Activated effector memory CD4-positive, alpha-beta T cell treated with anti-CD3 and anti-CD28 coated beads, Interleukin-2, amount 50 U/mL, for 16 hours (primary cell): ENCODE results near the gene RPL13A.

ENCODE experiments used
- DNase-seq: peaks from one replicate; pipeline ENCODE4 v3.0.0-alpha.2; 2020

RPL13A gene

DNA sequence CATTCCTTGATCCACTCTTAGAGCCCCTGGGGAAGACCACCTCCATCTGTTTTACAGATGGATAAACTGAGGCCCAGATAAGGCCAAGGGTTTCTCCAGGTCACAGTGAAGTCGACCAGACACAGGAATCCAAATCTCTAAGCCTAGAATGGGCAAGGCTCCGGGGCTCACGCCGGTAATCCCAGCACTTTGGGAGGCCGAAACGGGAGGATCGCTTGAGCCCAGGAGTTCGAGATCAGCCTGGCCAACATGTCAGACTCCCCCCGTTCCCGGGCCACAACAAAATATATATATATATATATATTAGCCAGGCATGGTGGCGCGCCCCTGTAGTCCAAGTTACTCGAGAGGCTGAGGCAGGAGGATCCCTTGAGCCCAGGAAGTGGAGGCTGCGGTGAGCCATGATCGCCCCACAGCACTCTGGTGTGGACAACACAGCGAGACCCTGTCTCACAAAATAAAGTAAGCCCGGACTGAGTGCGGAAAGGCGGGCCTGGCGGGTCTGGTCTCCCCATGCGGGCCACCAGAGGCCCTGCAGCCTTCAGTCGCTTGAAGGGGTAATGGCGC is 615 bp upstream of the RPL13A start:
- no peak for DNase-seq

DNA sequence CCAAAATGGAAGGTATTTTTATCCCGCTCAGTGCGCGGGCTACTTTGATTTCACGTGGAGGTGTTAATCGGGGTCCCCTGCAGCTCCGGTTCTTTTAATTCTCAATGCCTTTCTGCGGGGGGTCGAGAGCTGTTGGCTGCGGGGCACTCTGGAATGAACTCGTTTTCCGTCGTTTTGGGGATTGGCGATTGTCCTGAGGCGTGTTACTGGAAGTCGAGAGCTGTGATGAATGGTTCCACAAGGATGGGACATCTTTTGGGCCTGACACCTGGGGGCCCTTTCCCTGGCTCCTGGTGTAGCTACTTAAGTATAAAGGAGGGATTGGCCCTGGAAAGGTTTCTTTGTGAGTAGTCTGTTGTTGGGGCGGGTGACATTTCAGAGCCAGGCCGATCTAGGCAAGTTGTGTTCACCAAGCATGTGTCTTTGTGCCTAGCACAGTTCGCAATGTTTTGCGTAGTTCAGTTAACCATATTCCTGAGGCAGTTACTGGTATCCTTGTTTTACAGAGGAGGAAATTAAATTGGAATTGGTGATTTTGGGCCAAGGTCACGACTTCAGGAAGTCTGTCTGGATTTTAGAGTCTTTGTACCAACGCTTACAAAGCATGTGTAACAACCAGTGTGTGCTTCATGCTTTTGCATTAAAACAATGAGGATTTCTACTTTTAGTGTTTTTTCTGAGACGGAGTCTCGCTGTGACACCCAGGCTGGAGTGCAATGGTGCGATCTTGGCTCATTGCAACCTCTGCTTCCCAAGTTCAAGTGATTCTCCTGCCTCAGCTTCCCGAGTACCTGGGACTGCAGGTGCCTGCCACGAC is 846 bp downstream of the RPL13A start:
- DNase-seq: no peak

DNA sequence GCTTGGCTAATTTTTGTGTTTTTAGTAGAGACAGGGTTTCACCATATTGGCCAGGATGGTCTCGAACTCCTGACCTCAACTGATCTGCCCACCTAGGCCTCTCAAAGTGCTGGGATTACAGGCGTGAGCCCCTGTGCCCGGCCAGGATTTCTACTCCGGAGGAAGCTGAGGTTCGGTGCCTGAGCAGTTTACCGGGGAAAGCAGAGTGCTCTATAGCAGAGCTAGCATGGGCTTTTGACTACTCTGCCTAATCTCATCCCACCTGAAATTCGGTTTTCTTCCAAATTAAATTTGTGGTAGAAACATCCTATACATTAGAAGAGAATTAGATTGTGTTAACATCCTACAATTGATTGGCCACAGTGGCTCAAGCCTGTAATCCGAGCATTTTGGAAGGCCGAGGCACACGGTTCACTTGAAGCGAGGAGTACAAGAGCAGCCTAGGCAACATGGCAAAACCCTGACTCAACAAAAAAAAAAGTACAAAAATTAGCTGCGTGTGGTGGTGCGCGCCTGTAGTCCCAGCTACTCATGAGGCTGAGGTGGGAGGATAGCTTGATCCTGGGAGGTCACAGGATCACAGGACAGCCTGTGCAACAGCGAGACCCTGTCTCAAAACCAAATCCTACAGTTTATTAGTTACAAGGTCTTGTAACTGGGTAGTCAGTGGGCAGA is 1.6 kb downstream of the RPL13A start:
- DNase-seq: no peak

DNA sequence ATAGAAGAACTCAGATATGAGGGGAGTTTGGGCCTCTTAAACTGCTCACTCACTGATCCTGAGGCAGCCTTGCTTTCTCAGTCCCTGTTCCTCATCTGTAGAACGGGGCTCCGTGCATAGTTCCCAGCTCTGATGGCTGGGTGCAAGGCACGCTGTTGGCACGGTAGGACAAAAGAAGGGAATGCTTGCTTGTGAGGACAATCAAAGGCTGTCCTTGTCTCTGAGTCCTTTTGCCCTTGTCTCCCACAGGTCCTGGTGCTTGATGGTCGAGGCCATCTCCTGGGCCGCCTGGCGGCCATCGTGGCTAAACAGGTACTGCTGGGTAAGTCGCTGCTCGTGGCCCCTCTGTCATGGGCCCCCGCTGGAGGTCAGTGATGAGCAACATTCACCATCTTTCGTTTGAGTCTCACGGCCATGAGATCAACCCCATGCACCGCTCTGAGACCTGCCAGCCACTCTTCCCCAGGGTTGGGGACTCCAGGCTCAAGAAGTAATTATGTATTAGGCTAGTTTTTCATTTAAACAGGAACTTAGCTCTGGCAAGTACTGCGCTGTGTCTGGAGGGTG is 2.3 kb downstream of the RPL13A start:
- peak; percentile 82 for DNase-seq

DNA sequence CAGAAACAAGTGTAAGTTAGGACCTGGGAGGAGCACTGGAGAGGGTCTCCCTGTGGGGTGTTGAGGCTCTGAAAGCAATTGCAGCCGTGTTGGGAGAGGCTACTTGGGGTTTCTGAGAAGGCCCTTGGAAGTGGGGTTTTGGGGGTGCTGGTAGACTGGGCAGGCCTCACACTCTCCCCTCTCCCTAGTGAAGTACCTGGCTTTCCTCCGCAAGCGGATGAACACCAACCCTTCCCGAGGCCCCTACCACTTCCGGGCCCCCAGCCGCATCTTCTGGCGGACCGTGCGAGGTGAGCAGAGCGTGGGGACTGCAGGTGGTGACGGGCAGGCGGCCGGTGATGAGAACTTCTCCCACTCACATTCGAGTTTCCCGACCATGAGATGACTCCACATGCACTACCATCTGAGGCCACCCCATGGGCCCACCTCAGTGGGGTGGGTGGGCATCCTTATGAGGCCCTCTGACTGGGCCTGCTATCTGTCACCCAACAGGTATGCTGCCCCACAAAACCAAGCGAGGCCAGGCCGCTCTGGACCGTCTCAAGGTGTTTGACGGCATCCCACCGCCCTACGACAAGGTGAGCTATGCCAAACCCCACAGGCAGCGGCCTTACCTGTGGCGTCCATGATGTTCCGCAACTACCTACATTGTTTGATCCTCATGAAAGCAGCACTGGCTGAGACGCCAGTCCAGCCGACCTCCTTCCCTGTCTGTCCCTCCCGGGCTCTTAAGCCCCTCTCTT is 3.0 kb downstream of the RPL13A start:
- DNase-seq: no peak

DNA sequence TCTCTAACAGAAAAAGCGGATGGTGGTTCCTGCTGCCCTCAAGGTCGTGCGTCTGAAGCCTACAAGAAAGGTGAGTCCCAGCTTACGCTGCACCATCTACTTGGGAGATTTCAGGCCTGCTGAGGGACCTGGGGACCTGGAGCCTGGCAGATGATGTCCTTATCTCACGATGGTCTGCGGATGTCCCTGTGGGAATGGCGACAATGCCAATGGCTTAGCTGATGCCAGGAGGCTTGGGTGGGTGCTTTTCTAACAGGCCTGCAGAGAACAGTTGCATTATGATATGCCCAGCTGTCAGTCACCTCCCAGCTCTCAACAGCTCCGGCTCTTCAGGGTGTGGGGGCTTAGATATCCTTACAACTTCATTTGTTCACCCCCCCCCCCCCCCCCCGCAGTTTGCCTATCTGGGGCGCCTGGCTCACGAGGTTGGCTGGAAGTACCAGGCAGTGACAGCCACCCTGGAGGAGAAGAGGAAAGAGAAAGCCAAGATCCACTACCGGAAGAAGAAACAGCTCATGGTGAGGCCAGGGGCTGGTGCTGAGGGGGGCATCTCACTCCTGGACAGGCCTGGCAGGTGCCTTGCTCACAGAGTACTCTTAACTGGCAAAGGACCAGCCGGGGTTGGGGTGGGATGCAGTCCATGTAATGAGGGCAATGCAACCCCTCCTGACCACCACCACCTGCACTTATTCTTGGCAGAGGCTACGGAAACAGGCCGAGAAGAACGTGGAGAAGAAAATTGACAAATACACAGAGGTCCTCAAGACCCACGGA is 3.8 kb downstream of the RPL13A start:
- DNase-seq: no peak

DNA sequence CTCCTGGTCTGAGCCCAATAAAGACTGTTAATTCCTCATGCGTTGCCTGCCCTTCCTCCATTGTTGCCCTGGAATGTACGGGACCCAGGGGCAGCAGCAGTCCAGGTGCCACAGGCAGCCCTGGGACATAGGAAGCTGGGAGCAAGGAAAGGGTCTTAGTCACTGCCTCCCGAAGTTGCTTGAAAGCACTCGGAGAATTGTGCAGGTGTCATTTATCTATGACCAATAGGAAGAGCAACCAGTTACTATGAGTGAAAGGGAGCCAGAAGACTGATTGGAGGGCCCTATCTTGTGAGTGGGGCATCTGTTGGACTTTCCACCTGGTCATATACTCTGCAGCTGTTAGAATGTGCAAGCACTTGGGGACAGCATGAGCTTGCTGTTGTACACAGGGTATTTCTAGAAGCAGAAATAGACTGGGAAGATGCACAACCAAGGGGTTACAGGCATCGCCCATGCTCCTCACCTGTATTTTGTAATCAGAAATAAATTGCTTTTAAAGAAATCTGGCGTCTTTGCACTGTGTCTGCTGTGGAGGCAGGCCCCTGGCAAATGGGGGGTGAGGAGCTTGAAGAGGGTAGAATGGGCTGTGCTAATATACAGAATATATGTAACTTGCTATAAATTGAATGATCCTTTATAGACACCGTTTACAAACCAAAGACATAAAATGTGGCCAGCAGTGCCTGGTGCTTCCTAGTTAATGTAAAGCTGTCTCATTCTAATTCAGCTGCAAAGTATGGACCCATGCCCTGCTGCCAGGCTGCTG is 4.6 kb downstream of the RPL13A start:
- no peak for DNase-seq

DNA sequence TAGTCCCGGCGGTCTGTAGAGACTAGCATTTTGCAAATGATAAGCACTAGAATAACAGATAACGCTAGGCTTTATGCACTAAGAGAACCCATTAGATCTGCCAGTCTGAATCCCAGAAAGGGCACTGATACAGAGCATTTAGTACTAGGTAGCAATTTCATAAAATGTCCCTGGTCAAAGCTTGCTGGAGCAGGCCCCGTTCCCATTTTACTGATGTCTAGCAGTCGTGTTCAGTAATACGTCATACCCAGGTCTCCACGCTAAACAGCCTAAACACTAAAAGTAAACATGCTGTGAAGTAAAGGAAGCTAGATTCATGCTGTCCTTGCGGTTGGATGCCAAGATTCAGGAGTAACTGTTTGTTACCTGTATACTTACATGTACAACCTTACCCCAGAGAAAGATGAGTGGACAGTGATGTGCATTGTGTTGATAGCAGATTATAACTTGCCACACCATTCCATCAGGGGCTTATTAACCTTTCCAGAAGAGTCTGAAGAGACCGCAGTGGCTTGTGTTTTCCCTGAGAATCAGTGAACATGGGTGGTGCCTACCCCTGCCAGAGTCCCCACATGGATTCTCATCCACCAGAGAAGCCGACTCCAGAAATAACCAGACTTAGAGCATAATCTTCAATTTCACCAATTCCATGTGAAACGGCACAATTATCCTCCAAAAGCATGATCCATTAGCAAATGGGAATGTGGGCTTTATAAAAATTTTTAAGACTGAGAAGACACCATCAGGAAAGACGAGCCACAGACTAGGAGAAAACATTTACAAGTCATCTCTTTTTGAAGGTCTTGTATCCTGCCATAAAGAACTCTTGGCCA is 5.4 kb downstream of the RPL13A start:
- no peak for DNase-seq

DNA sequence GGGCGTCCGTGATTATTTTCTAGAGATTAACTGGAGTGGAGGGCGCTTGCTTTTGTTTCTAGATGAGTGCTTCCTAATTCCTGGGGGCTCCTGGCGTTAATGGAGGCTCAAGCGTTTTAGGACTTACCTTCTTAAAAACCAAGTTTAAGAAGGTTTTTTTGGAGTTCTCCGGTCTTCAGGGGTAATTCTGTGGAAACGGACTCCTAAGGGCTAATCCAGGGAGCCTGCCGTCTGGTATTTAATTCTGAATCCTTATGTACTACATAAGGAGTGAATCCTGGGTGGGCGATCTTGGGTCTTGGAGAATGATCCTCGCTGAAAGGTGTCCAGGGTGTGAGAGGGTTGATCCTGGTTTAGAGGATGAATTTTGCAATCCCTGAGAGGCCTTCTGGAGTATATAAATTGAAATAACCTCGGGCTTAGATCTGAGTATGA is 9.2 kb downstream of the RPL13A start:
- no peak for DNase-seq

DNA sequence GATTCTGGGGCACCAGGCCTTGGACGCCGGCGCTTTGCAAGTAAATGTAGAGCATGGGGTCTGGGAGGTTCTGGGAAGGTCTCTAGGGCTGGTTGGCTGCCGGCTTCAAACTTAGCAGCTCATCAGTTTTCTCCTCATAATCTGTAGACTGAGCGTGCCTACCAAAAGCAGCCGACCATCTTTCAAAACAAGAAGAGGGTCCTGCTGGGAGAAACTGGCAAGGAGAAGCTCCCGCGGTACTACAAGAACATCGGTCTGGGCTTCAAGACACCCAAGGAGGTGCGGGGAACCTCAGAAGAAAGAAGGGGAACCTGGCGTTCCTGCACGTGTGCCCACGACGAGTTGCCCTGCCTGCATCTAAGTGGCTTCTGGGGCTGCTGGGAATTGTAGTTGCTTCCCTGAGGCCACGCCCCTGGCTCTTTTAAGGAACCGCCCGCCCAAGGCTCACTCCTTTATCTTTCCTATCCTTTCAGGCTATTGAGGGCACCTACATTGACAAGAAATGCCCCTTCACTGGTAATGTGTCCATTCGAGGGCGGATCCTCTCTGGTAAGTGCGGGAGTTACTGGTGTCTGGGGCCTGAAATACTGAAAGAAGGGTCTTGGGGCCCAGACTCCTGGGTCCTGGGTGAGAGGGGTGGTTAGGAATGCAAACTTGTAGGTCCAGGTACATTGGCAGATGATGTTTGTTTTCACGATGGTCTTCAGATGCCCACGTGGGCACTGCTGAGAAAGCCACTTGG is 9.8 kb downstream of the RPL13A start:
- DNase-seq: peak; percentile 92

DNA sequence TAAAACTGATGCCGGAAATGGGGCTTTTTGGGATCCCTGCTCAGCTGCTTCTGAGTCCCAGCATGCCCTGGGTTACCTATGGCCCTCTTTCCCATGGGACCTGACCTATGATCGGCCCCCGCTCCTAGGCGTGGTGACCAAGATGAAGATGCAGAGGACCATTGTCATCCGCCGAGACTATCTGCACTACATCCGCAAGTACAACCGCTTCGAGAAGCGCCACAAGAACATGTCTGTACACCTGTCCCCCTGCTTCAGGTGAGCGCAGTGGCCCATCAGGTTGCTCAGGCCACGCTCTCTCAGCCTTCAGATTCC is 10.3 kb downstream of the RPL13A start:
- no peak for DNase-seq

DNA sequence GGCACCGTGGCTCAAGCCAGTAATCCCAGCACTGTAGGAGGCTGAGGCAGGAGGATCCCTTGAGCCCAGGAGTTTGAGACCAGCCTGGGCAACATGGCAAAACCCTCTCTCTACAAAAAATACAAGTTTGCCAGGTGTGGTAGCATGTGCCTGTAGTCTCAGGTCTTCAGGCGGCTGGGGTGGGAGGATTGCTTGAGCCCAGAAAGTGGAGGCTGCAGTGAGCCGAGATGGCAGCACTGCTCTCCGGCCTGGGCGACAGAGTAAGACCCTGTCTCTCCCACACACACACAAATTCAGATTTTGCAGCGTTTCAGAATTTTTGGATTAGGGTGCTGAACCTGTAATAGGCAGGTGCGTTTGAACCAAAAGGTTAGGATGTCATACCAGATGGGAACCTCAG is 11.1 kb downstream of the RPL13A start:
- DNase-seq: no peak

DNA sequence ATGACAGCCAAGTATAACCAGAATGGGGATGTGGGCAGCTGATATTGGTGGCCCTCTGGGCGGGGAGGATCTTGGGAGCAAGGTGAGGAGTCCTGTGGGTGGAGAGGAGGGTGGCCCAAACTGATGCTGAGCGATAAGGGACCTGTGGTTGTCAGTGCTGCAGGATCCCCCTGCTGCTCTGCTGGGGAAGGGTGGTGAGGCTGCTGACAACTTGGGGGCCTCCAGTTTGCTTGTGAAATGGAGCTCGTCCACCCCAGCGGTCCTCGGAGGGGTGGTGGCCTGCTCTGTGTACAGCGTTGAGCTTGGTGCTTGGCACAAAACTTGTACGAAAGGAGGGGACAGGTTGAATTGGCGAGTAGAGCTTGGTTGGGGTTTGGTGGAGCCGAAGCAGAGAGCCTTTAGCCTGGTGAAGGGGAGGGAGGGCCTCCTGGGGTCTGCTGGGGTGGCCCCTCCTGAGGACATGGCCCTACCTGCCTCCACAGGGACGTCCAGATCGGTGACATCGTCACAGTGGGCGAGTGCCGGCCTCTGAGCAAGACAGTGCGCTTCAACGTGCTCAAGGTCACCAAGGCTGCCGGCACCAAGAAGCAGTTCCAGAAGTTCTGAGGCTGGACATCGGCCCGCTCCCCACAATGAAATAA is 11.7 kb downstream of the RPL13A start:
- peak; percentile 74 for DNase-seq

DNA sequence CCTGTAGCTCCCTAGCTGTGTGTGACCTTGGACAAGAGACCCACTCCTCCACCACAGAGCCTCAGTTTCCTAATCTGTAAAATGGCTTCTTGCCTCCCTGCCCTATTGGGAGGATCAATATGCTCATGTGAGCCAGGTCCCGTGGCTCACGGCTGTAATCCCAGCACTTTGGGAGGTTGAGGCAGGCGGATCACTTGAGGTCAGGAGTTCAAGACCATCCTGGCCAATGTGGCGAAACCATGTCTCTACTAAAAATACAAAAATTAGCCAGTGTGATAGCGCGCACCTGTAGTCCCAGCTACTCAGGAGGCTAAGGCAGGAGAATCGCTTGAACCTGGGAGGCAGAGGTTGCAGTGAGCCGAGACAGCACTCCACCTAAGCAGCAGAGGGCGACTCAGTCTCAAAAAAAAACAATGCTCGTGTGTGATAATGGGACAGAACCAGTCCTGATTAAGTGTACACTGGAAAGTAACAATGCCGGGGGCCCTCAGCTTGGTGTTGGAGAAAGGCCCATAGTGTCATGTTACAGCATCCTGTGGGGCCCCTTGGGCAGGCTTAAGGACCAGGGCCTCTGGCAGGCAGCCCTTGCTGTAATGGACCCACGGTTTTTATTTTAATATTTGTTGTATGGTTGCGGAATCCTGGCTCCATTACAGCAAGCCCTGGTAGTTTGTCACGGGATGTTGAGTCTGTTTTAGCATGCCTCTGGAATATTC is 15.6 kb downstream of the RPL13A start:
- peak; percentile 79 for DNase-seq

DNA sequence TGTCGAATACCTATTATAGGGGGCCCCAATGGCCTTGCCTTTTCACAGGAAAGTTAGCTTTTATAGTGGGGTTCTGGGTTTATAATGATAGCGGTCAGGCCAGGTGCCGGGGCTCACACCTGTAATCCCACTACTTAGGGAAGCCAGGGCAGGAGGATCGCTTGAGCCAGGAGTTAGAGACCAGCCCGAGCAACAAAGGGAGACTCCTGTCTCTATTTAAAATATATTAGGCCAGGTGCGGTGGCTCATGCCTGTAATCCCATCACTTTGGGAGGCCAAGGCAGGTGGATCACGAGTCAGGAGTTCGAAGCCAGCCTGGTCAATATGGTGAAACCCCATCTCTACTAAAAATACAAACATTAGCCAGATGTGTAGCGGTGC is 16.2 kb downstream of the RPL13A start:
- no peak for DNase-seq

DNA sequence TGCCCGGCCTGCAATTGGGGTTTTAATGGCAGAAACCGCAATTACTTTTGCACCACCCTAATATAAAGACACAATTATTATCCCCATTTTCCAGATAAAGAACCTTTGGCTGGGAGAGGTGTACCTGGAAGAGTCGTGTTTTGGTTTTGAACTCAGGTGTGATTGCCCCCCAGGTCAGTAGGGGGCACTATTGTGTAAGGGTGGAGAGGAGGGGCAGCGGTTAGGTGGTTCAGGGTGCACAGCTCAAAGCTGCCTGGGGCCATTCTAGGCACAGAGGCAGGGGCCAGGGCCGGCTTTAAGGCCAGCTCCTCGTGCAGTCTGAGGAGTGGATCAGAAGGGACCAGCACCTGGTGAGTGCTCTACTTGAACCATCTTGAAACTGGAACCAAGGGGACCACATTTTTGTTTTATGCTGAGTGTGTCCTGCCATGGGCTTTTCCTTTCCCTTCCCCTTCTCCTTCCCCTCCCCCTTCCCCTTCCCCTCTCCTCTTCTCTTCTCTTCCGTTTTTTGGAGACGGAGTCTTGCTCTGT is 19.2 kb downstream of the RPL13A start:
- DNase-seq: peak; percentile 91

DNA sequence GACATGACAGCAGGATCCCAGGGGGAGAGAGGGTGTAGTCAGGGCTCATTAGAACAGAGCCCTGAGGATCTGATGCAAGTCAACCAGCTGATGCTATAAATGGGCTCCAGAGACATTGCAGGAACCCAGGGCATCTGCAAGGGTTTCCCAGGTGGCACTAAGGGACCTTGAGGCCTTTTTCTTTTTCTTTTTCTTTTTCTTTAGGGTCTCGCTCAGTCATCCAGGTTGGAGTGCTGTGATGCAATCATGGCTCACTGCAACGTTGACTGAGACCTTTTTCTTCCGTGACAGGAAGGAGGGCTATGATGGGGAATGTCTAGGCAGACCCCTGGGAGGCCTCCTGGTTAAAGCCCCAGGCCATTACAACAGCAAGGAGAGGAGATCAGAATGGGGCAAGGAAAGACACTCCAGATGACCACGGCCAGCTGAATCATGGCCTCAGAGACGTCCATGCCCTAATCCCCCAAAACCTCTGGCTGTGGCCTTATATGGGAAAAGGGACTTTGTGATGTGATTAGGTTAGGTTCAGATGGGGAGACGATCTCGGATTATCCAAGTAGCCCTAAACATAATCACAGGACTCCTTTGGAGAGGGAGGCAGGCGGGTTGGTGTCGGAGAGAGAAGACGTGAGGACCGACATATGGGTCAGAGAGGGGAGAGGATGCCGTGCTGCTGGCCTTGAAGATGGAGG is 20.5 kb downstream of the RPL13A start:
- no peak for DNase-seq
